Neural progenitor cell (in vitro differentiated cells): ENCODE data around the gene KLK14. TPM values are rescaled to one million over a fixed set of nuclear protein-coding genes. Genes with fewer than 3 reads are reported as not detected.

Experiments
- DNase-seq: peaks from one replicate; pipeline ENCODE4 v3.0.0-alpha.2; 2016; ENCODE audit warnings: low spot score
- H2AFZ ChIP-seq: fragments of 200-600 bp; sonication (generic); replicated peaks from 2 replicates; pipeline ENCODE4 v1.6.1; 2016; ENCODE audit warnings: antibody characterized with exemption
- H3F3A ChIP-seq: fragments of 200-600 bp; sonication (generic); 2 replicates; pipeline ENCODE4 v1.6.1; 2016; ENCODE audit warnings: antibody characterized with exemption, low read depth
- H3K27ac ChIP-seq: fragments of 200-600 bp; sonication (generic); 2 replicates; pipeline ENCODE4 v1.5.1; 2016; ENCODE audit warnings: mild to moderate bottlenecking
- H3K27me3 ChIP-seq: fragments of 200-600 bp; sonication (generic); 2 replicates; pipeline ENCODE4 v1.6.1; 2016; ENCODE audit warnings: mild to moderate bottlenecking, moderate library complexity
- H3K36me3 ChIP-seq: fragments of 200-600 bp; sonication (generic); 2 replicates; pipeline ENCODE4 v1.5.1; 2016
- H3K4me1 ChIP-seq: fragments of 200-600 bp; sonication (generic); 2 replicates; pipeline ENCODE4 v1.6.1; 2016; ENCODE audit warnings: mixed run types
- H3K4me2 ChIP-seq: fragments of 200-600 bp; sonication (generic); 2 replicates; pipeline ENCODE4 v1.6.1; 2016
- H3K4me3 ChIP-seq: fragments of 200-600 bp; sonication (generic); 2 replicates; pipeline ENCODE4 v1.5.1; 2016
- H3K79me2 ChIP-seq: fragments of 200-600 bp; sonication (generic); 2 replicates; pipeline ENCODE4 v1.6.1; 2016; ENCODE audit warnings: low read depth
- H3K9ac ChIP-seq: fragments of 200-600 bp; sonication (generic); 2 replicates; pipeline ENCODE4 v1.6.1; 2016
- H3K9me3 ChIP-seq: fragments of 200-600 bp; sonication (generic); 2 replicates; pipeline ENCODE4 v1.5.1; 2016; ENCODE audit warnings: low read depth
- H4K20me1 ChIP-seq: fragments of 200-600 bp; sonication (generic); 2 replicates; pipeline ENCODE4 v1.6.1; 2016; ENCODE audit warnings: low read depth
- H3K27ac Mint-ChIP-seq: 3 replicates; pipeline ENCODE4 v1.8.0; 2021; ENCODE audit warnings: mixed read lengths
- H3K27me3 Mint-ChIP-seq: 2 replicates; pipeline ENCODE4 v1.8.0; 2022; ENCODE audit warnings: low read depth, mild to moderate bottlenecking, inconsistent platforms, moderate library complexity, mixed read lengths; ENCODE audit not compliant: insufficient read depth
- H3K36me3 Mint-ChIP-seq: 3 replicates; pipeline ENCODE4 v1.8.0; 2021; ENCODE audit warnings: mixed read lengths
- H3K4me1 Mint-ChIP-seq: 3 replicates; pipeline ENCODE4 v1.8.0; 2021; ENCODE audit warnings: mixed read lengths
- H3K4me3 Mint-ChIP-seq: 3 replicates; pipeline ENCODE4 v1.8.0; 2021; ENCODE audit warnings: mild to moderate bottlenecking, moderate library complexity, mixed read lengths
- H3K9me3 Mint-ChIP-seq: 3 replicates; pipeline ENCODE4 v1.8.0; 2020; ENCODE audit warnings: mixed read lengths
- CTCF ChIP-seq: fragments of 200-600 bp; sonication (generic); IDR thresholded peaks from 2 replicates; pipeline ENCODE4 v1.5.1; 2017; ENCODE audit warnings: antibody characterized with exemption, mild to moderate bottlenecking
- EZH2 ChIP-seq: fragments of 200-600 bp; sonication (generic); IDR thresholded peaks from 2 replicates; pipeline ENCODE4 v1.6.1; 2017; ENCODE audit warnings: antibody characterized with exemption, mild to moderate bottlenecking, moderate library complexity
- EZH2phosphoT487 ChIP-seq: fragments of 200-600 bp; sonication (generic); IDR thresholded peaks from 2 replicates; pipeline ENCODE4 v1.6.1; 2017; ENCODE audit warnings: antibody characterized with exemption
- total RNA-seq: library from RNA; depleted of rRNA; stranded (reverse); fragments of >200 nt; gene quantifications from 2 replicates; pipeline ENCODE4 v1.2.3, GENCODE V29; 2015; ENCODE audit warnings: low replicate concordance

KLK14 gene
- total RNA-seq, 1 donor from 2014 or later: not detected

GRCh38 chr19:51124729-51125128, 42.0 kb upstream of the KLK14 start, which contains the start of gene SIGLEC9:
Gene SIGLEC9, plus strand, starts transcription at chr19:51124906. Its CDS starts 69 bp downstream, at chr19:51124975.
- H3K4me1 Mint-ChIP-seq: no peaks in the 10 kb centered on the region
- Histone ChIP-seq H3K4me3 (no peak within 1 kb of the TSS), H3K9me3 (no peaks in the 10 kb centered on the region), H2AFZ (no peak within 1 kb of the TSS), H3K4me2 (no peak within 1 kb of the TSS), H4K20me1 (no peaks in the 10 kb centered on the region), H3K4me1 (no peaks in the 10 kb centered on the region), H3K9ac (no peak within 1 kb of the TSS), H3K27me3 (no peaks in the 10 kb centered on the region), H3K79me2 (no peaks in the 10 kb centered on the region), H3K36me3 (no peaks in the 10 kb centered on the region), H3K27ac (no peak within 1 kb of the TSS), H3F3A (no peaks in the 10 kb centered on the region)
- TF ChIP-seq EZH2phosphoT487 (no peak), CTCF (no peak), EZH2 (no peak)
- no peaks in the 10 kb centered on the region for H3K36me3 Mint-ChIP-seq
- peaks cover 6% of the 10 kb centered on the region for H3K27me3 Mint-ChIP-seq
- no peak for DNase-seq
- H3K9me3 Mint-ChIP-seq: no peaks in the 10 kb centered on the region
- H3K4me3 Mint-ChIP-seq: no peak within 1 kb of the TSS
- H3K27ac Mint-ChIP-seq: no peak within 1 kb of the TSS

DNA sequence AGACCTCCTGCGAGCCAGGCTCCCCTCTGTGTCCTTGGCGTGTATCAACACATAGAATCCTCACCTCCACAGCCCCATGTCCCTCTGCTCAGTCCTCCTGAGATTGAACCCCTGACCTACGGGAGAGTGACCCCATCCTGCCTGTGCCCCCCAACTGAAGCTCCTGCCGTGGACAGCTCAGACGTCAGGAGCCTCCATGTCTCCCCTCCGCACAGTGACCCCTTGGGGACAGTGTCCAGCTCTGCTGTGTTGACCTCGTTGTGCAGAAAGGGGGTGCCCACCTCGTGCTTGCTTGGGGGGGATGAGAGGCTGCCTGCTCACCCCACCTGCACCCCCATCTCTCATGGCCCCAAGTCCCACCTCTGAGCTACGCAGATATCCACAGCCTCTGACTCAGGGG, 41.5 kb upstream of the KLK14 start:
- H3F3A ChIP-seq: no peaks in the 10 kb centered on the region
- H3K27ac Mint-ChIP-seq: no peak overlapping the region
- no peaks in the 10 kb centered on the region for H3K27me3 ChIP-seq
- no peaks in the 10 kb centered on the region for H4K20me1 ChIP-seq
- no peak overlapping the region for H3K4me2 ChIP-seq
- H2AFZ ChIP-seq: no peak overlapping the region
- H3K4me3 ChIP-seq: no peak overlapping the region
- no peak for DNase-seq
- H3K79me2 ChIP-seq: no peaks in the 10 kb centered on the region
- no peaks in the 10 kb centered on the region for H3K36me3 Mint-ChIP-seq
- H3K9me3 ChIP-seq: no peaks in the 10 kb centered on the region
- TF ChIP-seq EZH2phosphoT487: no peak
- TF ChIP-seq EZH2: no peak
- TF ChIP-seq CTCF: no peak
- peaks cover 6% of the 10 kb centered on the region for H3K27me3 Mint-ChIP-seq
- no peaks in the 10 kb centered on the region for H3K9me3 Mint-ChIP-seq
- no peak overlapping the region for H3K27ac ChIP-seq
- H3K36me3 ChIP-seq: no peaks in the 10 kb centered on the region
- no peaks in the 10 kb centered on the region for H3K4me1 Mint-ChIP-seq
- H3K4me1 ChIP-seq: no peaks in the 10 kb centered on the region
- H3K4me3 Mint-ChIP-seq: no peak overlapping the region
- no peak overlapping the region for H3K9ac ChIP-seq

DNA sequence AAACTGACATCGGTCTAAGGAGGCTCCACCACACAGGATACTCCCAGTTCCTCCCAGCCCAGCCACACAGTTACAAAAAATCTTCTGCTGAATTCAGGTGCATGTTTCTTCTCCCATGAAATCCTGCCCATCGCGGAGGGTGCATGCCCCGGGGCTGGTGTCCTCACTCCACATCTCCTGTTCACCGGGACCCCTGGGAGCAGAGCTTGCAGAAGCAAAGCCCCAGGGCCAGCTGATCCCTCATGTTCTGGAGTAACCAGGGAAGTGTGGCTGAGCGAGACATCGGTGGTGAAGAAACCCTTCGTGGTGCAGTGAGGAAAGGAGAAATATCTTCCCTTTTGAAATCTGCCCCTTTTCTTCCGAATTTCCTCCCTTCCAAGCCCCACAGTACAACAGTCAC, 41.1 kb upstream of the KLK14 start:
- H3K36me3 Mint-ChIP-seq: no peaks in the 10 kb centered on the region
- H3K4me1 Mint-ChIP-seq: no peaks in the 10 kb centered on the region
- Histone ChIP-seq H3K9me3 (no peaks in the 10 kb centered on the region), H3K27me3 (no peaks in the 10 kb centered on the region), H3K4me2 (no peak overlapping the region), H3K4me3 (no peak overlapping the region), H3K4me1 (no peaks in the 10 kb centered on the region), H3K27ac (no peak overlapping the region), H2AFZ (no peak overlapping the region), H3F3A (no peaks in the 10 kb centered on the region), H3K79me2 (no peaks in the 10 kb centered on the region), H4K20me1 (no peaks in the 10 kb centered on the region), H3K9ac (no peak overlapping the region), H3K36me3 (no peaks in the 10 kb centered on the region)
- no peaks in the 10 kb centered on the region for H3K9me3 Mint-ChIP-seq
- H3K27ac Mint-ChIP-seq: no peak overlapping the region
- H3K4me3 Mint-ChIP-seq: no peak overlapping the region
- peaks cover 8% of the 10 kb centered on the region for H3K27me3 Mint-ChIP-seq
- no peak for DNase-seq
- TF ChIP-seq CTCF (no peak), EZH2 (no peak), EZH2phosphoT487 (no peak)
